Ishikawa (cell line): ENCODE measurements around the gene MGLL.

Experiments used
- TCF12 ChIP-seq: IDR thresholded peaks from 2 replicates; pipeline ENCODE4 v1.6.1; 2012; ENCODE audit warnings: low read depth
- YY1 ChIP-seq: IDR thresholded peaks from 2 replicates; pipeline ENCODE4 v1.6.1; 2012; ENCODE audit warnings: low read depth

DNA sequence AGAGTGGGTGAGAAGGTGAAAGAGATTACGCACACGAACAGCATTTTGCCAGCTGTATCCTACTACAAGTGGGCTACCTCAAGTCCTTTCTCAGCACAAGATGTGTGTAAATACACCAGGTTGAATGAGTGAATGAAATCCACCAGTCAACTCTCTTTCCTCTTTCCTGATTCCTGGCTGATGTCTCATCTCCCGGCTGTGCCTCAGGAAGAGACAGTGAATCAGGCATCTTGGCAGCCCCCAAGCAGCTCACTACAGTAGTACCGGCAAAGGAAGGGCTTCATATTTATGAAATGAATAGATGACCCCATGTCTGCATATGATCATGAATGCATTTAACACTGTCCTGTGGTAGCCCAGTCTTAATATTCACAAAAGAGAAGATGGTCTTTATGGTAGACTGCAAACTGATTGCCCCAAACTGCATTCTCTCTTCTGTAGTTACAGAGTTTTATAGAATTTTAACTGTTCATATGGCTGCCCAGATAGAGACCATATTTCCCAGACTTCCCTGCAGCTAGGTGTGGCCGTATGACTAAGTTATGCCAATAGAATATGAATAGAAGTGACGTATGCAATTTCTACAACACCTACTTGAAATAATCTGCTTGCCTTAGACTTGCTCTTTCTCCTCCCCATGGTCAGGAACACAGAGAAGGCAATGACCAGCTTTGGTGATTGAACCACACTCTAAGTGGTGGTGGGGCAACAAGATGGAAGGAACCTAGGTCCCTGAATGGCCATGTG is 22.7 kb downstream of the MGLL start:
- TF ChIP-seq TCF12 (no peak), YY1 (no peak)
